Measurements from ENCODE around the gene HUS1B.

DNA sequence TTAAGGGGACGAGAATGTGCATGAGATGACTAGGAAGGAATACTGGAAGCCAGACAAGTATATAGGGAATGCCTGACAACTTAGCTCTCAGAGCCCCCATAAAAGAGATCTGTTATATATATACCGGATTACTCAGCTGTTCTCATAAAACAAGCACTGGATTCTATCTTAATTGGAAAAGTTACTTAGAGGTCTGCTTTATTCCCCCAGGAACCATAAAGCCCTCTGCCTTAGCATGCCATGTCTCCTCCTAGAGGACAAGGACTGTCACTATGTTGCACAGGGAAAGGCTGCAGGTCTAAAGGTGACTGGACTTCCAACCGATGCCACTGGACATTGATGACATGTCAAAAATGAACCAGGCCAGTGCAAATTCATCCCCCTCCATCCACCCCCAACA lies 29.6 kb upstream of the HUS1B start:
- TF ChIP-seq CTCF (IDR thresholded peaks at IDR 0.05) (no peak), POLR2A (IDR thresholded peaks at IDR 0.05) (no peak)

All from tibial nerve (tissue), 3 donors.